Ecto neural progenitor cell (in vitro differentiated cells): ENCODE results near the gene BUD23.
"Not testable (repeated sequence)": the region's sequence is repeated elsewhere in the genome, so short reads cannot be mapped to it uniquely, and the experiment has no call there.

Experiments
- DNase-seq: peaks from one replicate; pipeline ENCODE4 v3.0.0-alpha.2; 2018; ENCODE audit warnings: low spot score

The BUD23 gene

GRCh38 chr7:73701357-73701995 lies 18.1 kb downstream of the BUD23 start:
- peak; percentile 74 for DNase-seq

- DNase-seq: no peak
Measured at GRCh38 chr7:73702226-73702625, 18.8 kb downstream of the BUD23 start.

- no peak for DNase-seq
Measured at GRCh38 chr7:73702665-73703064, 19.3 kb downstream of the BUD23 start.

- DNase-seq: no peak
Measured at GRCh38 chr7:73703225-73703624, 19.8 kb downstream of the BUD23 start.

- peak; percentile 92 for DNase-seq
Measured at GRCh38 chr7:73703757-73704639, 20.6 kb downstream of the BUD23 start.

GRCh38 chr7:73704640-73705550 lies 21.5 kb downstream of the BUD23 start:
- DNase-seq: peak; percentile 48

- no peak for DNase-seq
Measured at GRCh38 chr7:73705551-73705920, 22.1 kb downstream of the BUD23 start.

- DNase-seq: no peak
Measured at GRCh38 chr7:73706126-73707044, 23.0 kb downstream of the BUD23 start.

- DNase-seq: peak; percentile 49
Measured at GRCh38 chr7:73707045-73707631, 23.7 kb downstream of the BUD23 start.

- no peak for DNase-seq
Measured at GRCh38 chr7:73708961-73709549, 25.7 kb downstream of the BUD23 start.

GRCh38 chr7:73712773-73713172 lies 29.4 kb downstream of the BUD23 start:
- no peak for DNase-seq

- DNase-seq: not testable (repeated sequence)
Measured at GRCh38 chr7:73713319-73713718, 29.9 kb downstream of the BUD23 start.

- no peak for DNase-seq
Measured at GRCh38 chr7:73715648-73716317, 32.4 kb downstream of the BUD23 start.

- DNase-seq: no peak
Measured at GRCh38 chr7:73716318-73716890, 33.0 kb downstream of the BUD23 start.

- no peak for DNase-seq
Measured at GRCh38 chr7:73717025-73717807, 33.8 kb downstream of the BUD23 start.

GRCh38 chr7:73717991-73718405 lies 34.6 kb downstream of the BUD23 start:
- no peak for DNase-seq

- no peak for DNase-seq
Measured at GRCh38 chr7:73718438-73718881, 35.1 kb downstream of the BUD23 start.

- peak; percentile 84 for DNase-seq
Measured at GRCh38 chr7:73718905-73719805, 35.8 kb downstream of the BUD23 start, which contains the start of gene STX1A. Gene STX1A, minus strand, starts transcription at chr7:73719669. Its CDS starts 38 bp downstream, at chr7:73719631.
